Ureter (tissue), 1 donor: Measurements from ENCODE around the gene PNPLA3. TPM values are rescaled to one million over a fixed set of nuclear protein-coding genes. Genes with fewer than 3 reads are reported as not detected.

Experiments
- DNase-seq: peaks from one replicate; pipeline ENCODE4 v3.0.0-alpha.2; 2020; ENCODE audit warnings: low spot score
- total RNA-seq: library from RNA; stranded (reverse); gene quantifications from one replicate; pipeline ENCODE4 v1.2.4, GENCODE V29; 2023
- donor health status: DM: yes; HTN: yes; CAD: no.

Gene PNPLA3
- total RNA-seq, 1 donor from 2014 or later: 0.75 TPM

DNA sequence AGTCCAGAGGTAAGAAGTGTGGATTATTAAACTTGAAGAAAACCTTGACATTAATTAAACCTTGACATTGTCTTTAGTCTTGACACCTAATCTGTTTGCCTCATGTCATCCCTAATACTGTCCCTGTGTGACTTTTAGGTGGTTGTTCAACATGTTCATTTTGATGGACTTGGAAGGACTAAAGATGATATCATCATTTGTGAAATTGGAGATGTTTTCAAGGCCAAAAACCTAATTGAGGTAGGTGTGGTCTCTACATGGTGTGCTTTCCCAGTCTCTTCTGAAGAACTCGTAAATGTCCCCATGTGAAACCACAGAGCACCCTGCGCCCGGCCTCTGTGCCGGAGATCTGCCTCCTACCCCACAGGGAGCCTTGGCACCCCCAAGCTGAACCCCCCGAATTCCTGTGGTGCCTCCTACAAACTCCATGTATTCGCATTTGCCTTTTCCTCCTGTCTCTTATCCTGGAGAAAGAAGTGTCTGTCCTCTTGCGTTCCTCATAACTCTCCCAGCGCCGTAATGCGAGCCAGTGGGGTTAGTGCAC lies 40.8 kb downstream of the PNPLA3 start:
- DNase-seq: no peak

DNA sequence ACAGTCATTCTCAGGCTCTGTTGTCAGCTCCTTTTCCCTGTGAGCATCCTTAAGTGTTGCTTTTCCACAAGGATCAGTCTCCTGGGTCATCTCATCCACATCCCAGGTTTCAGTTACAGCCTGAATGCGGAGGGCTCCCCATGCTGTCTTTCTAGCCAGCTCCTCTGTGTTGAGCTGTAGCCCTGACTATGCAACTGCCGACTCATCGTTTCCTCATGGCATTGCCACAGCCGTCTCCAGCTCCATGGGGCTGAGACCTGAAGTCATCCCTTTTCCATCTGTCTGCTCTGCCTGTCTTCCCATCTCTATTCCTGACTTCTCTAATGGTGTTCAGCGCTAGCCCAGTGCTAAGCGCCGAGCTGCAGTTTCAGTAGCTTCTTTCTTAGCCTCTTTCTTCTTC lies 43.5 kb downstream of the PNPLA3 start:
- no peak for DNase-seq

DNA sequence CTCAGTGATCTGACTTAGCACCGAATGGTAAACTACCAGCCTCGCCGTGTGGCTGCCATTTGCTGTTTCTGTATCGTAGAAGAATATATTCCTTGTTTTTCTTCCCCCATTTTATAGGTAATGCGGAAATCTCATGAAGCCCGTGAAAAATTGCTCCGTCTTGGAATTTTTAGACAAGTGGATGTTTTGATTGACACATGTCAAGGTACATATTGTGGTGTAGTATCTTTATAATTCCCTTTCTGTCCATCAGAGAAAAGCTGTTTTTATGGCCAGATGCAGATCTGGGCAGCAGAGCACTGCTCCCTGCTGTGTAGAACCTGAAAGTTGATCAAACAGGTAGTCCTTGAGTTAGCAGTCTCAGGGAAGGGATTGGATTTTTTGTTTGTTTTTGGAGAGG lies 45.0 kb downstream of the PNPLA3 start:
- no peak for DNase-seq

DNA sequence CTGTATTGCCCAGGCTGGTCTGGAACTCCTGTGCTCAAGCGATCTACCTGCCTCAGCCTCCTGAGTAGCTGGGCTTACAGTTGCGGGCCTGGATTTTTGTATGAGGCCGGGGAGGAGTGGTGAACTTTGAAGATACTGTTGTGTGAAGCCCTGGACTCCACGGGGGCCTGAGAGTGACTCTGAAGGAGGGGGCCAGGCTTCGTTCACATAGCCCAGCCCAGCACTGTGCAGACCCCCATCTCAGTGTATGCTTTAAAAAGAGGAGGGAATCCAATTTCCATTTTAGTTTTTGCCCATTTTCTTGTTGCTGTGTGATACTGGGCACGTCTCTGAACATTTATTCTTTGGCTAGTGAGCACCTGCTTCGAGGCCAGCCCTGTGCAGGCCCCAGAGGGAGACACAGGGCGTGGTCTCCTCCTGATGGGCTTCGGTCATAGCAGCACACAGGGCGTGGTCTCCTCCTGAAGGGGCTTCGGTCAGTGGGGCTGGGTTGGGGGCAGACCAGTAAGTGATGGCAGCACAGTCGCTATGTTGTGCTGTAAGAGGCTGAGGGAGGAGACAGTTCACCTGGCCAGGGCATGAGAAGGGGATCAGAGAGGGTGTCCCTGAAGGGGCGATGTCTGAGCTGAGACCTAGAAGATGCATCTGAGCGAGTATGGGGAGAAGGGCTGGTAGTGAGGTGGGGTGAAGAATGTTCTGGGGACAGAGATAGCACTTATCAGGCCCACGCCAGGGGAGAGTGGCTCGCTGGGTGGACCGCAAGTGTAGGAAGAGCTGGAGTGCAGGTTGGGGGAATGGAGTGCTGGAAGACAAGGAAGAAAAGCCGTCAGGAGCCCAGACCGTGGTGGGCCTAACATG lies 45.6 kb downstream of the PNPLA3 start:
- no peak for DNase-seq

DNA sequence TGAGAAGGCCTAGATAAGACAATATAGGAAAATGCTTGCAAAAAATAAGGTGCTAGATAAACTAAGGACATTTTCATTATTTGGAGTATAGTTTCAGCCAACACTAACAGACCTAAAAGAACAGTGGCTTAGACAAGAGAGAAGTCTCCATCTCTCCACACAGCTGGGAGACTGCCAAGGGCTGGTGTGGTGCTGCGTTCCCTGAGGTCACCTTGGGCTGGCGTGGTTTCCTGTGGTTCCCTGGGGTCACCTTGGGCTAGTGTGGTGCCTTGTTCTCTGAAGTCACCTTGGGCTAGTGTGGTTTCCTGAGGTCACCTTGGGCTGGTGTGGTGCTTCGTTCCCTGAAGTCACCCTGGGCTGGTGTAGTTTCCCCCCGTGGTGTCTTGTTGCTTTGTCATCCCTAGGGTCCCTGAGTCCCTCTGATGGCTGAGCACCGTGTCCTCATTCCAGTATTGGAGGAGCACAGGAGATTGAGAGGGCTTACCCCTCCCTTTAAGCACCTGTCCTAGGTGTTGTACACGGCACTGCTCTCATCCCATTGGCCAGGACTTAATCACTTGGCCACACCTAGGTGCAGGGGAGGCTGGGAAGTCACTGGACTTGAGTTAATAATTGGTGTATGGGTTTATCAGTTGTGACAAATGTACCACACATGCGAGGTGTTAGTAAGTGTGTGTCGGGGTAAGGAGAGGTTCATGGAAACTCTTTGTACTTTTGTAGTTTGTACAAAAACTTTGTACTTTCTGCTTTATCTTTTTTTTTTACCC lies 46.6 kb downstream of the PNPLA3 start:
- no peak for DNase-seq

DNA sequence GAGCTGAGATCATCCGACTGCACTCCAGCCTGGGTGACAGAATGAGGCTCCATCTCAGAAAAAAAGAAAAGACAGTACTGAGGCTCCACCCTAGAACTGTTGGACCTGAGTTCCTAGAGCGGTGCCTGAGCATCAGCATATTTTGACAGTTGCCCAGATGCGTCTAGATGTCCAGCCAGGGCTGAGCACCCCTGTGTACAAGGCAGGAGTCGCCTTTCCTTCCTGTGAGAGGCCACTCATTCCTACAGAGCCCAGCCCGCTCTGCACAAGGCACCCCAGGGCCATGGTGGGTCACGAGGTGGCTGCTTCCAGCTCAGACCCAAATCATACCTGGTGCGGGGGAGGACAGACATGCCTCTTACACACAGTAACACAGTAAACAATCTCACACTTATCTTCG lies 47.5 kb downstream of the PNPLA3 start:
- no peak for DNase-seq

DNA sequence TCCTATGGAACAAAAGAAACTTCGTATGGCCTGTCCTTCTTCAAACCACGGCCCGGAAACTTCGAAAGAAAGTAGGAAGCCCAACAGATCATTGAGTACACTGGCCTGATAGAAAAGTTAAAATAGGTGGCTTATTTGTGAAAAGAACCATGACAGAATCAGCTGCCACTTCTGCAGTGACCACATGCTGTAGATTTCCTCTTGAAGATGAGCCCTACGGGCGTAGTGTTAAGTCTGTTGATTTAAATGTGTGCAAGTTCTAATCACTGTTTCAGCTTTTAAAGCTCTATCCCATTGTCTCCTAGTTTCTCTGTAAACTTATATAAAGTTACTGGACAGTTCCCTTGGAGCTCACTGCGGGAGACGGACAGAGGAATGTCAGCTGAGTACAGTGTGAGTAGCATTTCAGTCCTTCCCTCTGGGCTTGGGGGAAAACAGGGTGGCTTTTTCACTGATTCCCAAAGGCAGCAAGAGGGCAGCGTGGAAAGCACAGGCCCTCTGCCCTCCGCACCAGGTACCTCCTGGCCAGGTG lies 49.4 kb downstream of the PNPLA3 start:
- DNase-seq: no peak

DNA sequence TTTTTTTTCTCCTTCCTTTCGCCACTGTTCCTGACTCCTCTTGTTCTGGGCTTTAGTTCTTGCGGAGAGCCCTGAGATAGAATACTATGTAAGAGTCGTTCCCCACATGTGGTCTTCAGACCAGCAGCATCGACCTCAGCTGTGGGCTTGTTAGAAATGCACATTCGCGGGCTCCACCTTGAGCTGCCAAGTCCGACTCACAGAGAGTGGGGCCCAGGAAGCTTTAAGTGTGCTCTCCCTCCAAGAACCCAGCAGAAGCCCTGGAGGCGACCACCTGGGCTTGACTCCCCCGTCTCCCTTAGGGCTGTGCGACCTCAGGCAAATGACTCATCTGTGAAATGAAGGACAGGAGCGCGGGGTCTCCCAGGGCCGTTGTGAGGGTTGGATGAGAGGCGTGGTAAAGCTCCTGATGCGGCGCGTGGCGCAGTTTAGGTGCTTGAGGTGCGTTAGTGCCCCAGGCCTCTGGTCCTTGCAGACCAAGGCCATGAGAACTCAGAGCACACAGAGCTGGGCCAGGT lies 50.5 kb downstream of the PNPLA3 start:
- DNase-seq: no peak

DNA sequence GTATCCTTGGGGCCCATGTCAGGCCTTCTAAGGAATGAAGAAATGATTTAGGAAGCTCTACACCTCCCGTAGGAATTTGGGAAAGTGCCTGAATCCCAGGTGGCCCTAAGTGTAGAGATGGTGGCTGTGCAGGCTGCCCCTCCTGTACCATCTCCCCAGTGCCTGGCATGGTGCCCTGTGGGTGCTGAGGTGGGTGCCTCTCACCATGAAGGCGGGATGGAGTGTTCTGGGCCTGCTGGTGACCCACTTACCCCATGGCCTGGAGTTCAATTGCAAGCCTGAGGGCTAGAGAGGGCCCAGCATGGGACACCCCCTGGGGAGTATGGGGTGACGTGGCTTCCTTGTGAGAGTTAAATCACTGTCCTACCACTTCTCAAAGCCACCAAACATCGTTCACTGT lies 51.4 kb downstream of the PNPLA3 start:
- DNase-seq: no peak

DNA sequence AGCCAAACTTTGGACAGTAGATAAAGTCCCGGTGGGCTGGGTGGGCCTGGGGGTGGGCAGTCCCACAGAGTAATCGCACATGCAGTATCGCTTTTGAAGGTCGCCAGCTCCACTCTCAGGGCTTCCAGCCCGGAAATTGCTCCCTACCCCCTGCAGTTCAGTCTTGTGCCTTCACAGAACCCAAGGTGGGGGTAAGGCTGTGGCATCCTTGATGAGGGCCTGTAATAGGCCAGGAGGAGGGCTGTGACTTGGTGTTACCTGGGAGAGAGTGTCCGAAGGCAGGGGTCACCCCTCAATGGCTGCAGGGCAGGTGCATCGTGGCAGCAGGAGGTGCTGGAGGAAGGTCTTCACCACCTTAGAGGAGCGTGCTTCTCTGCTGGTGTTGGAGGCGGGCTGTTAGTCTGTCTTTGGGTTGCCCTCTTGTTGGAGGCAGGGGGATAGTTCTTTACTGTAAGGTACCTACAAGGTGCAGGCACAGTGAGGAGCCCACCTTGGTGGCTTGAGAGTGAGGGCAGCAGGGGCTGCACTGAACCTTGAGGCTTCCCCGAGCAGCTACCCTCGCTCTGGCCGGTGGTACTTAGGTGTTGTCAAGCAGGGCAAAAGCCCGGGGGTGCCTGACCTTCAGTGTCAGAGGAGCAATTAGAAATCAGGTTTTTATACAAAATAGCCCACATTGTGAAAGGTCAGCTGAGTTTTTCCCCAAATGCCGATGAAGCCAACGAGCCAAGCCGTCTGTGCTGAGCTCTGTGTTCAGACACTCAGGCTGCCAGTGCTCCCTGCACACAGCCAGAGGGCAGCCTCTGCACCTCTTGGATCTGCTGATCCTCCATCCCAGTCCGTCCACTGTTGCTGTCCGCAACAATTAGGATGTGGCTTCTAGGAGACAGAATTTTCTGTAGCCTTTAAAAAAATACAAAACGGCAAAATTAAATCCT lies 53.5 kb downstream of the PNPLA3 start:
- no peak for DNase-seq

DNA sequence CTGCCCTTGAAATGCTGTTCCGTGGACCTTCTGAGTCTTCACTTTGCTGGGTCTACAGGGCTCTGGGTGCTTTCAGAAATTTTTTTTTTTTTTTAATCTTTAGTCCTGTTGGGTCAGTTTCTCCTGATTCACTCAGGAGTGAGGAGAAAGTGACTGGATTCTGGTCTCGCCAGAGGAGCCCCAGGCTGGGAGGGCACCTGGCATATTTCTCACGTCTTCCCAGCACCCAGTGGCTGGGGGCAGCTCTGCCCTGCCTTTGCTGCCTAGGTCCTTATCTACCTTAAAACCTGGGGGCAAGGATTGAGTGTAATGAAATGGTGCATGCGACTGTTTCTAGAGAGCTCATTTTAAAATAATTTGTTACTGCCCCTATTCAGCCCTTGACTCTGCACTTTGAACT lies 55.0 kb downstream of the PNPLA3 start:
- no peak for DNase-seq

DNA sequence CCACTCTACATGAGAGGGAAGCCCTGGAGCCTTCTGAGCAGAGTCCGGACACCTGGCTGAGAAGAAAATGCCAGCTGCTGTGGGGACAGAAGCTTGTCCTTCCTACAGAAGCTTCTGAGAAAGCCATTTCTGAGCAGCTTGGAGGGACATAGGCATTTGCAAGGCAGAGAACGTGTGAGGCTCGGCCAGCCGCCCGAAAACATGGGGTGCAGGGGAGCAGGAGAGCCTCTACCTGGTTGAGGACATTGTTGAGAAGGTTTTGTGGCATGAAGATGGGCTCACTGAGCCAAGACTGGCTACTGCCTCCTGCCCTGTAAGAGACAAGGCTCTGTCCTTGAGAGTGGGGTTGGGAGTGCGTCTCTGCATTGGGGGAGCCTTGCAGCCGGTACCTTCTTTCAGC lies 57.0 kb downstream of the PNPLA3 start:
- DNase-seq: no peak

DNA sequence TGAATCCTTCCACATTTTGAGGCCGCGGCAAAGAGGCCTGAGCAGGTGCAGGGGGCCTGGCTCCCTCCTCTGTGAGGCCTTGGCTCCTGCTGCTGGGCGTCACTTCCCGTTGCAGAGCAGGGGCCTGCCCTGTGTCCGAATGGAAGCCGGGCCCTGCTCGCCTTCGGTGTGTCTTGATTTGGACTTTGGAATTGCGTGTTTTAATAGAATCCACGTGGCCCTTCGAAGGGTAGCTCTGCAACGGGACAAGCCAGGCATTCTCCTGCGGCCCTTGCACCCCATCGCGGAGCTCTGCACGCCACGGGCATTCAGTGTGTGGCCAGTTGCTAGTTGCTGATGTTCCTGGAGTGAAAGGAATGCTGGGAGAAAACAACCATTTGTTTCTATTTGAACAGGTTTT lies 57.4 kb downstream of the PNPLA3 start:
- DNase-seq: no peak

DNA sequence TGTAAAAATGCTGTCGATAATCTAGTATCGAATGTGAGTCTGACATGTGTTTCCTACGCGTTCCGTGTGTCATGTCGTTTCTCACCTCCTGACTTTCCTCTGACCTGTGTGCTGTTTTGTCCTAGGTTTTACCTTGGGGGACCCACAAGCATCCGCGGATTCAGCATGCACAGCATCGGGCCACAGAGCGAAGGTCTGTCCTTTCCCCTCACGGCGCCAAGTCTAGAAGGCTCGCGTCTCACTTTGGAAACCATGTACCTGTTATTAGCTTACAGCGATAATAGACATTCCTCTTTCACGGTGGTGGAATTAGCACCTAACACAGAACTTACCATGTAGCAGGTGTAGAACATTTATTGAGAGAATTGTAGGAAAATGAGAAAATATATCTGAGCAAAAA lies 60.2 kb downstream of the PNPLA3 start:
- DNase-seq: no peak

DNA sequence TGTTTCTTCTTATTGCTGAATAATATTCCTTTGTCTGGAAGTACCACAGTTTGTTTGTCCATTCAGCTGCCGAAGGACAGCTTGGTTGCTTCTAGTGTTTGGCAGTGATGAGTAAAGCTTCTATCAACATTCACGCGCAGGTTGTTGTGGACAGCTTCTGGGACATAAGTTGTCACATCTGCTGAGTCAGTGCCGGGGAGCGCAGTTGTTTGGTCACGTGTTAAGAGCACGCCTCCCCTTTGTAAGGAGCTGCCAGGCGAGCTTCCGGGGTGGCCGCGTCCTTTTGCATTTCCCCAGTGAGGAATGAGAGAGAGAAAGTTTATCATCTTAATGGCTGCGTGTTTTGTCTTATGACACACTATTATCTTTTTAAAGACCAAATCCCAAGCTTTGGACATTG lies 61.9 kb downstream of the PNPLA3 start:
- no peak for DNase-seq

DNA sequence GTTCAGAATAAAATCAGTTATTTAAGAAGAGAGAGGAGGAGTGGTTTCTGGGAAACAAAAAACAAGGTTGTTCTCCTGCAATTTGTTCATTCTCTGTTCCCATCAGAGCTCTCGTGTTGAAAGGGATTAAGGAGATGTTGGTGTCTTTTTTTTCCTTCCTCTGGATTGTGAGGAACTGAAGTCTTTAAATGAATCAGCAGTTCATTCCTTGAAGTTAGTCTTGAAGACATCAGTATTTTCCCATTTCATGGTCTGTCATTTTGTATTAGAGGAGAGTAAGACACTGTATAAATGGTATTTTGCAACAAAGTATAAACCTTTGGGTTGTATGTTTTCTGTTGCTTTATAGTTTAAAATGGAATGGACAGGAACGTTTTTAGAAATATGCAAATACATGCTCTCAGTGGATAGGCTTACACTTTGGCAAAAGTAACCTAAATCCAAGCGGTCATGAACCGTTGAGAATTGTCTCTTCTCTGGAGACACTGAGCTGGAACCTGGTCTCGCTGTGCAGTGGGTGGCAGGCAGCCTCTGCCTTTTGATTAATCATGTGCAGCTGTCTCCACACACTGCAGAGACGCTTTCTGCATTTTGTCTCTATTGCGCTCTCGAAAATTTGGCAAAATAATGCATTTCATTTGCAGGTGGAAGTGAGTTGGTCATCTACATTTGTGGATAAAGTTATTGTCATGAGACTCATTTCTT lies 64.7 kb downstream of the PNPLA3 start:
- DNase-seq: no peak

DNA sequence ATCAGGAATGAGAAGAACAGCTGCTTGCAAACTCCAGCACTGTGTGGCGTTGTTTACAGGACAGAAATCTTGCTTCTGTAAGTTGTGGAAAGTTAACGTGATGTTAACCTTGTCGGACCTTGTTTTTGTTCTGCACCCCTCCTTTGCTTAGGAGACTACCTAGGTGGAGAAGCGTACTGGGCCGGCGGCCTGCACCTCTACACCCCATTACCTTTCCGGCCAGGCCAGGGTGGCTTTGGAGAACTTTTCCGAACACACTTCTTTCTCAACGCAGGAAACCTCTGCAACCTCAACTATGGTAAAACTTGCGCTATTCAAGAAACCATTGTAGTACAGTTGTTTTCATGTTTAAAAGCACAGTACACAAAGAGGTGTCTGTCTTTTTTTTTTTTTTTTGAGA lies 65.4 kb downstream of the PNPLA3 start:
- no peak for DNase-seq

DNA sequence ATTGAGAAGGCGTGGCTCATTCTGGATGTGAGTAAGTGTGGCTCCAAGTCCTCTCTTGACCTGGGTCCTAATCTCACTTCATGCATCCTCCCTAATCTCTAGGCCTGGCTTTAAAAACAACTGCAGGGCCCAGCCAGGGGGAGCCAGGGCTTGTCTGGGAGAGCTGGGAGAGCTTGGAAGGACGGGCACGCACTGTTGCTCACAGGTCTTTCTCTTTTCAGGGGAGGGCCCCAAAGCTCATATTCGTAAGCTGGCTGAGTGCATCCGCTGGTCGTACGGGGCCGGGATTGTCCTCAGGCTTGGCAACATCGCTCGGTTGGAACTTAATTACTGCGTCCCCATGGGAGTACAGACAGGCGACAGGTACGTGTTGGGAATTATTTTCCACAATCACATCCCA lies 66.4 kb downstream of the PNPLA3 start:
- no peak for DNase-seq

DNA sequence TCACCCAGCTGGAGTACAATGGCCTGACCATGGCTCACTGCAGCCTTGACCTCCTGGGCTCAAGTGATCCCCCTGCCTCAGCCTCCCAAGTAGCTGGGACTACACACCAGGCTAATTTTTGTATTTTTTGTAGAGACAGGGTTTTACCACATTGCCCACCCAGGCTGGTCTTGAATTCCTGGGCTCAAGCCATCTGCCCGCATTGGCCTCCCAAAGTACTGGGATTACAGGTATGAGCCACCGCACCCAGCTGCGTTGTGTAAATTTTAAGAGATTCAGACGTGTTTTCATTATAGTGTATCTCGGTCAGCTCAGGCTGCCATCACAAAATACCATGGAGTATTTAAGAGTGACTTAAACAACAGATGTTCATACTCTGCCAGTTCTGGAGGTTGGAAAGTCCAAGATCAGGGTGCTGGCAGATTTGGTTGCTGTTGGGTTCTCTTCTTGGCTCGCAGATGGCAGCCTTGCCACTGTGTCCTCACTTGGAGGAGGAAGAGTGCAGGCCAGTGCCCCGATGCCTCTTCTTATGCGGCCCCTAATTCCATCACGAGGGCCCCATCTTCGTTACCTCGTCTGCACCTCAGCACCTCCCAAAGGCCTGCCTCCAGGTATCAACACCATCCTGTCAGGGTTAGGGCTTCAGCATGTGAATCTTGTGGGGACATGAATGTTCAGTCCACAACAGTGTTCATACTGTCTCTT lies 67.9 kb downstream of the PNPLA3 start:
- no peak for DNase-seq

DNA sequence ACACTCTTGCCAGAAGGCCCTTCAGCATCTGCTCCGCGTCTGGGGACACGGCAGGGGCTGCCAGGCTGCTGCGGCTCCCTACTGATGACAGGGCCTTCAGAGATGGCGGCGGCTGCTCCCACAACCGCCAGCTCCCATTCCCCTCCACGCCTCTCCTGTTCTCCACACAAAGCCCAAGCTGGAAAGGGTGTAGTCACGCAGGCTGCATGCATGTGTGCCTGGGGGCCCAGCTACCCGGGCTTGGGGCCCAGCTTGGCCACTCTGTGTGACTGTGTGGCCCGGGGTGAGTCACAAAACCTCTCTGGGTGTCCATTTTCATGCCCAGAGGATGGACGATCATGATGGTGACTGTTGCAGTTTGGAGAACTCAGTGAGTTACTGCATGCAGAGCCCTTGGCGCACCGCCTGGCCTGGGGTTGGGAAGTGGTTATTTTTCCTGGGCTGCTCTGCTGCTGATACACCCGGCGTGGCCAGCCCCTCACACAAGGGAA lies 68.8 kb downstream of the PNPLA3 start:
- DNase-seq: no peak
